H1 (cell line): ENCODE data around the gene TMEM223. TPM values are rescaled to one million over a fixed set of nuclear protein-coding genes. Genes with fewer than 3 reads are reported as not detected.

Experiments used
- ASH2L ChIP-seq: fragments of 200-600, 300-600 bp; sonication (generic); IDR thresholded peaks from one replicate; pipeline ENCODE4 v1.7.1; 2017; ENCODE audit warnings: low read length
- BRCA1 ChIP-seq: IDR thresholded peaks from 2 replicates; pipeline ENCODE4 v1.6.1; 2012; ENCODE audit warnings: low read depth, low read length, improper control_type of control experiment
- CEBPB ChIP-seq: IDR thresholded peaks from 2 replicates; pipeline ENCODE4 v1.6.1; 2012; ENCODE audit warnings: low read depth, low read length
- CHD1 ChIP-seq: IDR thresholded peaks from 2 replicates; pipeline ENCODE4 v1.6.1; 2012; ENCODE audit warnings: low read depth, low read length, improper control_type of control experiment
- CHD2 ChIP-seq: IDR thresholded peaks from 2 replicates; pipeline ENCODE4 v1.6.1; 2012; ENCODE audit warnings: low read length, improper control_type of control experiment
- EGR1 ChIP-seq: IDR thresholded peaks from 2 replicates; pipeline ENCODE4 v1.6.1; 2011; ENCODE audit warnings: low read depth, low read length, borderline replicate concordance
- EZH2 ChIP-seq: fragments of 200-600 bp; sonication (generic); IDR thresholded peaks from 2 replicates; pipeline ENCODE4 v1.7.1; 2012; ENCODE audit warnings: low read depth, mild to moderate bottlenecking, moderate library complexity, low read length, inconsistent platforms; ENCODE audit not compliant: severe bottlenecking
- HDAC6 ChIP-seq: IDR thresholded peaks from one replicate; pipeline ENCODE4 v1.7.1; 2012; ENCODE audit warnings: low read depth, mild to moderate bottlenecking, inconsistent platforms, low read length, moderate library complexity
- JUN ChIP-seq: IDR thresholded peaks from 2 replicates; pipeline ENCODE4 v1.6.1; 2011; ENCODE audit warnings: low read depth, mild to moderate bottlenecking, improper control_type of control experiment, low read length
- KDM1A ChIP-seq: fragments of 200-600, 300-600 bp; sonication (generic); IDR thresholded peaks from 2 replicates; pipeline ENCODE4 v1.7.1; 2016; ENCODE audit warnings: mild to moderate bottlenecking, low read length, borderline replicate concordance
- NANOG ChIP-seq: IDR thresholded peaks from 2 replicates; pipeline ENCODE4 v1.6.1; 2011; ENCODE audit warnings: low read length, low read depth, mild to moderate bottlenecking, inconsistent platforms; ENCODE audit not compliant: insufficient read depth, poor library complexity, severe bottlenecking
- PHF8 ChIP-seq: fragments of 200-600 bp; sonication (generic); conservative IDR thresholded peaks from 2 replicates; pipeline ENCODE4 v1.7.1; 2012; ENCODE audit warnings: low read depth, mild to moderate bottlenecking, inconsistent platforms, low read length, moderate library complexity
- RAD21 ChIP-seq, 2 experiments: IDR thresholded peaks in 1 of 2; conservative IDR thresholded peaks in 1 of 2; 2 replicates each; pipeline ENCODE4 v1.6.1; 2011; ENCODE audit warnings: low read depth in 2 of 2, low read length in 2 of 2, improper control_type of control experiment in 1 of 2, inconsistent platforms in 1 of 2, mild to moderate bottlenecking in 1 of 2, moderate library complexity in 1 of 2
- RNF2 ChIP-seq: fragments of 200-900, 300-1000 bp; sonication (generic); IDR thresholded peaks from 2 replicates; pipeline ENCODE4 v1.7.1; 2016; ENCODE audit warnings: borderline replicate concordance, low read depth, mild to moderate bottlenecking, antibody characterized with exemption, low read length; ENCODE audit not compliant: poor library complexity, severe bottlenecking; ENCODE audit errors: missing control alignments
- SP4 ChIP-seq: IDR thresholded peaks from 2 replicates; pipeline ENCODE4 v1.6.1; 2012; ENCODE audit warnings: low read length, inconsistent platforms
- SRF ChIP-seq: IDR thresholded peaks from 2 replicates; pipeline ENCODE4 v1.6.1; 2011; ENCODE audit warnings: mild to moderate bottlenecking, low read depth, low read length, moderate library complexity
- TAF1 ChIP-seq: IDR thresholded peaks from 2 replicates; pipeline ENCODE4 v1.6.1; 2011; ENCODE audit warnings: mild to moderate bottlenecking, low read depth, low read length
- TBP ChIP-seq: IDR thresholded peaks from 2 replicates; pipeline ENCODE4 v1.6.1; 2011; ENCODE audit warnings: low read depth, low read length, improper control_type of control experiment
- TCF12 ChIP-seq: IDR thresholded peaks from 2 replicates; pipeline ENCODE4 v1.6.1; 2011; ENCODE audit warnings: low read depth, mild to moderate bottlenecking, low read length
- YY1 ChIP-seq: IDR thresholded peaks from 2 replicates; pipeline ENCODE4 v1.6.1; 2011; ENCODE audit warnings: low read depth, mild to moderate bottlenecking, low read length
- ZNF274 ChIP-seq: IDR thresholded peaks from 2 replicates; pipeline ENCODE4 v1.7.0; 2012; ENCODE audit warnings: low read length, borderline replicate concordance; ENCODE audit errors: extremely low read depth
- polyA plus RNA-seq, 7 experiments: library from polyadenylated mRNA; depleted of rRNA in 3 of 7; stranded (reverse) in 5 of 7; unstranded in 2 of 7; fragments of >200 nt in 5 of 7; fragments of 200-250 nt in 2 of 7; gene quantifications; 1 replicate in 5 of 7; 2 replicates in 1 of 7; 4 replicates in 1 of 7; pipeline versions ENCODE4 v1.2.1 to v1.2.3, GENCODE V29; 2011 to 2013; ENCODE audit warnings: missing spikeins in 2 of 7, mixed read lengths in 2 of 7
- total RNA-seq: library from RNA; stranded (reverse); fragmentation: NEBNext Ultra II Directional; extraction: Animal tissue kit (Norgen Biotek cat#: 25700); gene quantifications from 2 replicates; pipeline ENCODE4 v1.2.1, GENCODE V29; 2021
- TF ChIP-seq, protein P1 (sequence below): IDR thresholded peaks from 2 replicates; pipeline ENCODE4 v1.6.1; 2012; ENCODE audit warnings: low read length, inconsistent platforms
- TF ChIP-seq, protein P2 (sequence below): IDR thresholded peaks from 2 replicates; pipeline ENCODE4 v1.6.1; 2012; ENCODE audit warnings: inconsistent platforms

The TMEM223 gene
- total and polyA plus RNA-seq, 2 of the 8 experiments (the other 6 are each of a cell fraction or from before 2014, with no cell fraction given): 22.9 to 64.1 TPM

DNA sequence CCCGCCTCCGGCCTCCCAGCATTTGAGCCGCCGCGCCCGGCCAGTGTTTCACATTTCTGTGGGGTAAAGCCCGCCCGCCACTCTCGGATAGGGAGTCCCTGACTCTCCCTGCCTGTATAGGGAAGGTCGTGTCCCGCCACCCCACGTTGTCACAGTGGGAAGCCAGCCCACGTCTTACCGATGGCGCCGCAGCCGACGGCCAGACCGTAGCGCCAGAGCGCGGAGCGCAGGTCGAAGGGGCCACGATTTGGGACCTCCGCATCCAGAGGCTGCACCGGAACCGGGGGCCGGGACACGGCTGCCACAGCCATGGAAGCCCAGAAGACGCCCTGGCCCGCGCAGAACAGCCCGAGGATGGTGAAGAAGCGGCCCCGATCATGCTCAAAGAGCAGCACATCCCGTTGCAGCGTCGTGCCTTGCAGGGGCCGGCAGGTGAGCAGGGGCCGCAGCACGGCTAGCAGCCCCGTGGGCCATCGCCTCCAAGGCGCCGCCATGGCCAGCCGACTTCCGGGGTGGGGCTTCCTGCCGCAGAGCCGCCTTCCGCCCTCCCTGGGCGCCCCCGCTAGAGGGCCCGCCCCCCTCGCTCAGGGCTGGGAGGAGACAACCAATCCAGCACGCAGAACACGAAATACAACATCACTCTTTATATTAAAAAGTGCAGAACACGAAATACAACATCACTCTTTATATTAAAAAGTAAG is at the start of gene TMEM223 (continued):
- TF ChIP-seq EGR1 (no peak), YY1 (peak; percentile 90), BRCA1 (no peak), CEBPB (no peak), RNF2 (no peak), RAD21 (IDR thresholded peaks at IDR 0.05 in 1 of 2, conservative IDR thresholded peaks at IDR 0.05 in 1 of 2; ENCODE audit: low read depth in 2 of 2, low read length in 2 of 2) (no peak), SRF (no peak), TBP (peak; percentile 55; the same call in 1 of the 2 replicates), JUN (no peak), KDM1A (no peak), ZNF274 (no peak), HDAC6 (no peak), EZH2 (no peak), CHD1 (no peak), SP4 (no peak; the same call in 1 of the 2 replicates), NANOG (no peak), CHD2 (no peak), ASH2L (peak; percentile 77), PHF8 (peak; percentile 99), TCF12 (no peak), TAF1 (peak; percentile 82)
- TF ChIP-seq, protein P1, sequence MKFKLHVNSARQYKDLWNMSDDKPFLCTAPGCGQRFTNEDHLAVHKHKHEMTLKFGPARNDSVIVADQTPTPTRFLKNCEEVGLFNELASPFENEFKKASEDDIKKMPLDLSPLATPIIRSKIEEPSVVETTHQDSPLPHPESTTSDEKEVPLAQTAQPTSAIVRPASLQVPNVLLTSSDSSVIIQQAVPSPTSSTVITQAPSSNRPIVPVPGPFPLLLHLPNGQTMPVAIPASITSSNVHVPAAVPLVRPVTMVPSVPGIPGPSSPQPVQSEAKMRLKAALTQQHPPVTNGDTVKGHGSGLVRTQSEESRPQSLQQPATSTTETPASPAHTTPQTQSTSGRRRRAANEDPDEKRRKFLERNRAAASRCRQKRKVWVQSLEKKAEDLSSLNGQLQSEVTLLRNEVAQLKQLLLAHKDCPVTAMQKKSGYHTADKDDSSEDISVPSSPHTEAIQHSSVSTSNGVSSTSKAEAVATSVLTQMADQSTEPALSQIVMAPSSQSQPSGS: no peak
- TF ChIP-seq, protein P2, sequence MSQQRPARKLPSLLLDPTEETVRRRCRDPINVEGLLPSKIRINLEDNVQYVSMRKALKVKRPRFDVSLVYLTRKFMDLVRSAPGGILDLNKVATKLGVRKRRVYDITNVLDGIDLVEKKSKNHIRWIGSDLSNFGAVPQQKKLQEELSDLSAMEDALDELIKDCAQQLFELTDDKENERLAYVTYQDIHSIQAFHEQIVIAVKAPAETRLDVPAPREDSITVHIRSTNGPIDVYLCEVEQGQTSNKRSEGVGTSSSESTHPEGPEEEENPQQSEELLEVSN: peak; percentile 57; the same call in 1 of the 2 replicates
